HG02981 (cell line): ENCODE results near the gene SUSD1.

Source experiments
- ATAC-seq: cut with Tn5 transposase; IDR thresholded peaks from one replicate; pipeline ENCODE4 v1.9.1; 2021; ENCODE audit warnings: mild to moderate bottlenecking, moderate library complexity; ENCODE audit not compliant: unreplicated experiment

Gene SUSD1

DNA sequence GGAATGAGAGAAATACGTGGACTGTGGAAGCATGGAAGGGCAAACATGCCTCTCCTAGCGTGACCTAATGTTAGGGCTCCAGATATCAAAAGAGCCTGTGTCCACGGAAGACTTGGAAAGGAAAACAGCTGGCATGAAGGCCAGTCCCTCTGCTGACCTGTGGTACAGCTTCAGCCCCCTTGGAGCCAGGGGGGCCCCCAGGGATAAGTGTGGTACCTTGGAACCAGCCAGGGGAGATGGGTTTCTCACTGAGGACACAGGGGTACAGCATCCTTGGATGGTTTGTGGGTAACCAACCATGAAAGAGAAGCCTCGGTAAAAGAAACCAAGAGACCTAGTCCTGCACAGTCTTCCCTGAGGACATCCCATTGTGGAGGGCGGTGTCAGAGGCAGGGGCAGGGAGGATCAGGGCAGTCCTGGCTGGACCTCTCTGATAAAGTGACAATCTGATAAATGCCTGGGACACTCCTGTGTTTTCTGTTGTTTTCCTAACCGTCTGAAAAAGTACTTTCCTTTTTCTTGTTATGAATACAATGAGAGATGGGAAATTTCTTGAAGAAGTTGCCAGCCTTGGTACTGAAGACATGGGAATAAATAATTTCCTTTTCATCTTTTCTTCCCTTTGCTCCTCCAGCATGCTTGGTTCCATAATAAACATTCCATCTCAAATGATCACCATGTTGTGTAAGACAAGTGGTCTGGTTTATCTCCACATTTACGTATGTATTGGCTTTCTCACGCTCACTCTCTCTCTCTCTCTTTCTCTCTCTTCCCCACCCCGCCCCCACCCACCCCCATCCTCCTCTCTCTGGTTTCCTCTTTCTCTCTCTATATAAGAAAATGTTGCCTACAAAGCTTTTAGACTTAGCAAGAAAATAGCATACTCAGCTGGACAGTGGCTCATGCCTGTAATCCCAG is 102.1 kb downstream of the SUSD1 start:
- ATAC-seq = no peak

- ATAC-seq = no peak
Measured at GRCh38 chr9:112069318-112070169, 105.6 kb downstream of the SUSD1 start.

DNA sequence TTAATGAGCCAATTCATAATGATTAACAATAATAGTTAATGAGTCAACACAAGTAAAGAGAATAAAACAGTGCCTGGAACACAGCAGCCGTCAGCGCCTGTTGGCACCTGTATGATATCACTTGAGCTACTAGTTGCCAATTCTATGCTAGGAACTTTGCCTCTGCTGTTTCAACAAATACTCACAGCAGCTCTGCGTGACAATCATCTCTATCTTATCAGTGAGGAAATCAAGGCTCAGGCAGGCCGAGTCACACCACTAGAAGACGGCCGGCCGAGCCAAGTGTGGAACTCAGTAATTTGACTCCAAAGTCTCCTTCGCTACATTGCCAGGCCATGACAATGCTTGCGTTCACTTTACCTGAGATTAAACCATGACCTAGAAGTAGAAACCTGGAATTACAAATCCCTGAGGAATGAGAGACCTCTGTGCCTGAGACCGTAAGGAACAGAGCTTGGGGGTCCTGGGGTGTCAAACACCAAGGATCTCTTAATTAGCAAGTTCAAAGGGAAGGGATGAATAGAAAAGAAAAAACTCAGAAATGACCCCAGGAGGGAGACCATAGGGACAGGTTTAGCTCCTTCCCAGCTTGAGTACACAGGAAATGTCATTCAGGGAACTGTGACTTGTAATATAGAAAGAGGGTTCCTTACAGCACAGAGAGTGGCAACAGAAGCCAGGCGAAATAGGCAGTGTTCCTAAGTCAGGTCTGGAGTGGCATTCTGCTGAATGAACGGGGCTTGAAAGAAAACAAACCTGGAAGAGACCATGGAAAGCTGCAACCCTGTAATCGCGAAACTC is 109.1 kb downstream of the SUSD1 start:
- no peak for ATAC-seq

DNA sequence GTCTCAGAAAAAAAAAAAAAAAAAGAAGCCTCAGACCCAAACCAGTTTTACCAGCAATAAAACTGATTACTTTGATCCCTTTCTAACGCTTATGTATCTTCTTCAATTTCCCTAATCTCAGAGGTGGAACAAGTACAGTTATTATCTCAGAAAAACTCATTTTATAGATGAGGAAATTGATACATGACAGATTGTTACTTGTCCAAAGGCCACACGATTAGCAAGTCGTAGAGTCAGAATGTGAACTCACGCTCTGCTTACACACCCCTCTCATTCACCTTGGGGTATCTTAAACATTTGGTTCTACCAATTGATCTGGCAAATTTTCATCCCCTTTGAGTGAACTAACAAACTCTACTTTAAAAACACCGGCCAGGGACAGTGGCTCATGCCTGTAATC is 110.2 kb downstream of the SUSD1 start:
- ATAC-seq = no peak

GRCh38 chr9:112063586-112063985 is 111.5 kb downstream of the SUSD1 start:
- no peak for ATAC-seq

DNA sequence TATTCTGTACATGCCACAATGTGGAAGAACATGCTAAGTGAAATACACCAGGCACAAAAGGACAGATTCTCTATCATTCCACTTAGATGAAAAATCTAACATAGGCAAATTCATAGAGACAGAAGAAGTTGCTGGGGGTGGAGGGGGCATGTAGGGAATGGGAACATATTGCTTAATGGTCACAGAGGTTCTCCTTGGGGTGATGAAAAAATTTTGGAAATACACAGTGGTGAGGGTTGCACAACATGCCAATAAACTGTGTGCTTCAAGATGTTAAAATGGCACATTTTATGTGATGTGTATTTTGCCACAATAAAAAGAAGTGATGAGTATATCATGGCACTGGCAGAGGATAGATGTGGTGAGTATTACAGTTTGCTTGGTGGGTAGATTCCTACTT is 111.9 kb downstream of the SUSD1 start:
- ATAC-seq = no peak

DNA sequence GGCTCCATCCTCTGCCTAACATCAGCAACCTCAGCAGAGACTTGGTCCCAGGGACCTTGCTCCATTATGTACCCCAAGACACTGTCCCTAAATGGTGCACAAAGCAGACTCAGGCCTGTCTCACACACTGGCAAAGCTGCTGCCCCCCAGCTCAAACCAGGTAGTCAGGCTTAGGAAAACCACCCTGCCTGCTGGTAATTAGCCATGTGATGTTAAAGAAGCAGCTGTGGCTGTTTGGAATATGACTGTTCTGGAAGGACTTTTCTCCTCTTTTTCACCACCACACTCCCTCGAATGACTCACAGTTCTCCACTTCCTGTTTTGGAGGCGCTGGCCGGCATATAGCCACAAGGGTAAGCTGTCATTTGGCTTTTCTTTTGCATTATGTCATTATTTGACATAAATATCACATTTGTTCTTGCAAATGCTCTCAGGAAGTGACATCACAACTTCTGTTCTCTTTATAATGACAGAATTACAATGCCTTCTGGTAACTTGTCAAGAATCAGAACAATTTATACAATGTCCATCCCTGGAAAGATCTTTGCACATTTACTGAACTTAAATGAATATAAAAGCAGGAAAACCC is 113.9 kb downstream of the SUSD1 start:
- peak; percentile 93 for ATAC-seq

DNA sequence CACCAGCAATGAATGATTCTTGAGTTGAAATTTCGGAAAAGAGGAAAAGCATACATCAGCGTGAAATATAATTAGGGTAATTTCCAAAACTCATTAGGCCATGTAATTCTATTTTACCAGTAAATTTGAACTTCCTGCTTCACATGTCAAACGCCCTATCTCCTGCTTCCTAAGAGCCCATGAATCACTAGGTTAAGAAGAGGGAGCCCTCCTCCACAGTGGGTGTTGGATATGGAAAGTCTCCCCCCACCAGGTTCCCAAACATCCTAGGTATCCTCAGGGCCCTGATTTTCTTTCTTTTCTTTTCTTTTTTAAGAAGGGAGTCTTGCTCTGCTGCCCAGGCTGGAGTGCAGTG is 115.2 kb downstream of the SUSD1 start:
- no peak for ATAC-seq

GRCh38 chr9:112059145-112059965 is 115.7 kb downstream of the SUSD1 start:
- ATAC-seq = no peak

DNA sequence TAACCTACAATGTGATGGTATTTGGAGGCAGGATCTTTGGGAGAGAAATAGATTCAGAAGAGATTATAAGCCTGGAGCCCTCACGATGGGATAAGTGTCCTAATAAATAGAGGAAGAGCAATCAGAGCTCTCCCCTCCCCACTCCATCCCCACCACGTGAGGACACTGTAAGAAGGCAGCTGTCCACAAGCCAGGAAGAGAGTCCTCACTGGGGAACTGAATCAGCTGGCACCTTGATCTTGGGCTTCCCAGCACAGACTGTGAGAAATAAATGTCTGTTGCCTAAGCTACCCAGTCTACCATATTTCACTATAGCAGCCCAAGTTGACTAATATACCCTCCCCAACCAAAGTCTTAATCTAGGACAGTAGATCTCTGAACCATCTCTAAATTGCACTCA is 118.1 kb downstream of the SUSD1 start:
- no peak for ATAC-seq

DNA sequence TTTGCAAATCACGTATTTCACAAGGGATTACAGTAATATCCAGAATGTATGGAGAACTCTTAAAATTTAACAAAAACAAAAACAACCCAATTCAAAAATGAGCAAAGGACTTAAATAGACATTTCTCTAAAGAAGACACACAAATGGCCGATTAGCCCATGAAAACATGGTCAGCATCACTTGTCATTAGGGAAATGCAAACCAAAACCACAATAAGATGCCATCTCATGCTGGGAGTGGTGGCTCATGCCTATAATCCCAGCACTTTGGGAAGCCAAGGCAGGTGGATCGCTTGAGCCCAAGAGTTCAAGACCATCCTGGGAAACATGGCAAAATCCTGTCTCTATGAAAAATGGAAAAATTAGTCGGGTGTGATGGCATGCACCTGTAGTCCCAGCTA is 120.2 kb downstream of the SUSD1 start:
- no peak for ATAC-seq

GRCh38 chr9:112051812-112052211 is 123.3 kb downstream of the SUSD1 start:
- no peak for ATAC-seq

- no peak for ATAC-seq
Measured at GRCh38 chr9:112050544-112051475, 124.3 kb downstream of the SUSD1 start.

- ATAC-seq = no peak
Measured at GRCh38 chr9:112049811-112050516, 125.1 kb downstream of the SUSD1 start.

GRCh38 chr9:112048924-112049691 is 126.0 kb downstream of the SUSD1 start:
- no peak for ATAC-seq

DNA sequence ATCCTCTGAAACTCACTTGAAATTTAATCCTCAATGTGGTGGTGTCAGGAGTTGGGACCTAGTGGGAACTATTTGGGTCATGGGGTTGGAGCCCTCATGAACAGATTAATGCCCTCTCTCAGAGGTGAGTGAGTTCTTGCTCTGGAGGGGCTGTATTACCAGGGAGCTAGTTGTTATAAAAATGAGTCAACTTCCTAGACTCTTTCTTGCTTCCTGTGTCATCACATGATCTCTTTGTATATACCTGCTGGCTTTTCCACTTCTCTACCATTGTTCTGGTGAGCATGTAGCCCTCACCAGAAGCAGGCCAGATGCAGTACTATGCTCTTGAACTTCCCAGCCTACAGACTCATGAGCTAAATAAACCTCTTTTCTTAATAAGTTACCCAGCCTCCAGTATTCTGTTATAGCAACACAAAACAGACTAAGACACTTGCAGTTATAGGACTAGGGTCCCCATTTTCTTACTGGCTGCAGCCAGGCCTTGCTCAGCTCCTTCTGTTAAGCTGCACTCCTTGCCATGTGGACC is 127.5 kb downstream of the SUSD1 start:
- no peak for ATAC-seq

- no peak for ATAC-seq
Measured at GRCh38 chr9:112046181-112046580, 128.9 kb downstream of the SUSD1 start.
